Measurements from ENCODE around the gene DHRS13.

DNA sequence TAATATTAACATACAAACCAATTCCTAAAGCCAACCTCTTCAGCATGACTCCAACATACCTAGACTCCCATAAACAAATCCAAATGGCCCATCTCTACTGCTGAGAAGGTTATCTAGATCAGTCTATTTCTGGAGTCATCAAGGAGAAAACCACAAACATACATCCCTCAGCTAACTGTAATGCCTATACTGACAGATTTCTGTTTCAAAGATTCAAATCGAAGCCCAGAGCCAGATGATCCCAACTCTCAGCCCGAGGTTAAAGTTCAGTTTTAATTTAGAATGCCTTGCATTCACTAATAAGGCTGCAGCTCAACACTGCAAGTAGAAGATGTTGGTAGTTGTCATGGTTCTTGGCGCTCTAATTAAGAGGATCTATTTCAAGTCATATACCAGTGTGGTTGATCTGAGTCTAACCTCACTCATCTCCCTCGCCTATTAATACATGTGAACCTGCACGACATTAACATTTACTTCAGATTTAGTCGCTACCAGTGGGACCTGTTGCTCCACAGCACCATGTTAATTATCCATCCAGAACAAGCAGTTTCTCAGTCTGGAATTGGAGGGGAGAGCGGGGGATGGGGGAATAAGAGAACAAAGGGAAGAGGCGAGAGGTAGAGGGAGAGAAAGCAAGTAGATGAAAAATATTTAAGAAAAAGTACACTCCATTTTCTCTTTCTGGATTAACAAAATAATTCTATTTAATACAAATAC, 33.0 kb upstream of the DHRS13 start:
- TF ChIP-seq, protein P1, sequence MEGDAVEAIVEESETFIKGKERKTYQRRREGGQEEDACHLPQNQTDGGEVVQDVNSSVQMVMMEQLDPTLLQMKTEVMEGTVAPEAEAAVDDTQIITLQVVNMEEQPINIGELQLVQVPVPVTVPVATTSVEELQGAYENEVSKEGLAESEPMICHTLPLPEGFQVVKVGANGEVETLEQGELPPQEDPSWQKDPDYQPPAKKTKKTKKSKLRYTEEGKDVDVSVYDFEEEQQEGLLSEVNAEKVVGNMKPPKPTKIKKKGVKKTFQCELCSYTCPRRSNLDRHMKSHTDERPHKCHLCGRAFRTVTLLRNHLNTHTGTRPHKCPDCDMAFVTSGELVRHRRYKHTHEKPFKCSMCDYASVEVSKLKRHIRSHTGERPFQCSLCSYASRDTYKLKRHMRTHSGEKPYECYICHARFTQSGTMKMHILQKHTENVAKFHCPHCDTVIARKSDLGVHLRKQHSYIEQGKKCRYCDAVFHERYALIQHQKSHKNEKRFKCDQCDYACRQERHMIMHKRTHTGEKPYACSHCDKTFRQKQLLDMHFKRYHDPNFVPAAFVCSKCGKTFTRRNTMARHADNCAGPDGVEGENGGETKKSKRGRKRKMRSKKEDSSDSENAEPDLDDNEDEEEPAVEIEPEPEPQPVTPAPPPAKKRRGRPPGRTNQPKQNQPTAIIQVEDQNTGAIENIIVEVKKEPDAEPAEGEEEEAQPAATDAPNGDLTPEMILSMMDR (IDR thresholded peaks at IDR 0.05 in 4 of 5, conservative IDR thresholded peaks at IDR 0.05 in 1 of 5), result no peak
- TF ChIP-seq POLR2A (IDR thresholded peaks at IDR 0.05), result no peak
